A549 (cell line): ENCODE data around the gene SYCP3.

Experiments used
- HOXB13 ChIP-seq: fragments of 250-450 bp; sonication (Bioruptor Pico); IDR thresholded peaks from 2 replicates; pipeline ENCODE4 v1.5.0; 2020; ENCODE audit warnings: low read depth, mild to moderate bottlenecking, moderate library complexity
- TF ChIP-seq, protein P1 (sequence below): fragments of >200 bp; sonication (Bioruptor Twin); formaldehyde crosslinking; IDR thresholded peaks from 3 replicates; pipeline ENCODE4 v1.5.1; 2016

DNA sequence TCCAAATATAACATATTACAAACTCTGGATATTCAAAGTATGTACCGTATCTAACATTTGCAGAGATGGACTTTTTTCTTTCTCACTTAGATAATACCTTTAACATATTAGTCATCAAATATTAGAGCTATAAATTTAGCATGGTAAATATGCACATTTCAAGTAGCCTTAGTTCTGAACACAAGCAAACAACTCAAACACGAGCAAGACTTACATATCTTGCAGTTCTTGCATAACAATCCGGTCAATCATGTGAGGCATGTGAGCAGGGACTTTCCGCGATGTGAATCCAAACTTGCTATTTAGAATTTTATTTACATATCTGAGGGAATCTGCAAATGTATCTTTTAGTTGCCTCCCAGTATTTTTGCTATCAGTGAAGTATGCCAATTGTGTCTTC is 22.1 kb upstream of the SYCP3 start:
- TF ChIP-seq, protein P1, sequence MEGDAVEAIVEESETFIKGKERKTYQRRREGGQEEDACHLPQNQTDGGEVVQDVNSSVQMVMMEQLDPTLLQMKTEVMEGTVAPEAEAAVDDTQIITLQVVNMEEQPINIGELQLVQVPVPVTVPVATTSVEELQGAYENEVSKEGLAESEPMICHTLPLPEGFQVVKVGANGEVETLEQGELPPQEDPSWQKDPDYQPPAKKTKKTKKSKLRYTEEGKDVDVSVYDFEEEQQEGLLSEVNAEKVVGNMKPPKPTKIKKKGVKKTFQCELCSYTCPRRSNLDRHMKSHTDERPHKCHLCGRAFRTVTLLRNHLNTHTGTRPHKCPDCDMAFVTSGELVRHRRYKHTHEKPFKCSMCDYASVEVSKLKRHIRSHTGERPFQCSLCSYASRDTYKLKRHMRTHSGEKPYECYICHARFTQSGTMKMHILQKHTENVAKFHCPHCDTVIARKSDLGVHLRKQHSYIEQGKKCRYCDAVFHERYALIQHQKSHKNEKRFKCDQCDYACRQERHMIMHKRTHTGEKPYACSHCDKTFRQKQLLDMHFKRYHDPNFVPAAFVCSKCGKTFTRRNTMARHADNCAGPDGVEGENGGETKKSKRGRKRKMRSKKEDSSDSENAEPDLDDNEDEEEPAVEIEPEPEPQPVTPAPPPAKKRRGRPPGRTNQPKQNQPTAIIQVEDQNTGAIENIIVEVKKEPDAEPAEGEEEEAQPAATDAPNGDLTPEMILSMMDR: no peak
- no peak for TF ChIP-seq HOXB13 (CRISPR knock-in tag)
